SK-N-SH (cell line): ENCODE measurements around the gene NEMP1. TPM values are rescaled to one million over a fixed set of nuclear protein-coding genes. Genes with fewer than 3 reads are reported as not detected.

ENCODE experiments used
- CTCF ChIA-PET: fragments of 300-600, 350-600 bp; formaldehyde crosslinking; extraction: SDS; loops from one replicate; lab custom pipeline; 2021; lab: Yijun Ruan, JAX
- POLR2A ChIA-PET: fragments of 350-600 bp; sonication (Branson Sonifier 250); formaldehyde crosslinking; extraction: SDS; loops from one replicate; lab custom pipeline; 2020; ENCODE audit warnings: antibody characterized with exemption, inconsistent platforms; lab: Yijun Ruan, JAX
- DNase-seq: peaks from one replicate; pipeline ENCODE4 v3.0.0; 2012
- H2AFZ ChIP-seq: fragments of 200-600 bp; sonication (generic); 2 replicates; pipeline ENCODE4 v1.8.1; 2016; ENCODE audit warnings: antibody characterized with exemption, mild to moderate bottlenecking, low read depth
- H3F3A ChIP-seq: fragments of 200-600 bp; sonication (generic); replicated peaks from 2 replicates; pipeline ENCODE3; 2016; ENCODE audit warnings: antibody characterized with exemption, mild to moderate bottlenecking; ENCODE audit not compliant: insufficient read depth
- H3K27ac ChIP-seq, 2 experiments: fragments of 200-500 bp in 1 of 2; fragments of 200-600 bp in 1 of 2; sonication (Bioruptor generic) in 1 of 2; sonication (generic), shearing (Covaris generic) in 1 of 2; 2 replicates each; pipeline versions ENCODE4 v1.5.1 to v1.6.1; 2014 to 2016; ENCODE audit warnings: low read depth in 2 of 2, inconsistent platforms in 1 of 2, low read length in 1 of 2, mild to moderate bottlenecking in 1 of 2, mixed read lengths in 1 of 2
- H3K27me3 ChIP-seq: fragments of 200-600 bp; sonication (generic), shearing (Covaris generic); 2 replicates; pipeline ENCODE4 v1.6.1; 2016; ENCODE audit warnings: mixed run types; ENCODE audit not compliant: insufficient read depth
- H3K36me3 ChIP-seq, 2 experiments: fragments of 200-500 bp in 1 of 2; fragments of 200-600 bp in 1 of 2; sonication (Bioruptor generic) in 1 of 2; sonication (generic) in 1 of 2; replicated peaks in 1 of 2; 2 replicates each; pipeline versions ENCODE3 to v1.5.1; 2014 to 2016; ENCODE audit warnings: low read length in 1 of 2, mild to moderate bottlenecking in 1 of 2; ENCODE audit not compliant: insufficient read depth in 2 of 2, control insufficient read depth in 1 of 2
- H3K4me1 ChIP-seq, 2 experiments: fragments of 200-500 bp in 1 of 2; fragments of 200-600 bp in 1 of 2; sonication (Bioruptor generic) in 1 of 2; sonication (generic), shearing (Covaris generic) in 1 of 2; 2 replicates each; pipeline versions ENCODE4 v1.5.1 to v1.6.1; 2014 to 2016; ENCODE audit warnings: low read depth in 1 of 2, low read length in 1 of 2, mixed run types in 1 of 2; ENCODE audit not compliant: insufficient read depth in 2 of 2, control insufficient read depth in 1 of 2
- H3K4me2 ChIP-seq: fragments of 200-600 bp; sonication (generic), shearing (Covaris generic); 2 replicates; pipeline ENCODE4 v1.6.1; 2017; ENCODE audit warnings: mixed run types
- H3K4me3 ChIP-seq, 2 experiments: fragments of 200-500 bp in 1 of 2; fragments of 200-600 bp in 1 of 2; sonication (Bioruptor generic) in 1 of 2; sonication (generic), shearing (Covaris generic) in 1 of 2; 2 replicates each; pipeline versions ENCODE4 v1.5.1 to v1.8.1; 2014 to 2016; ENCODE audit warnings: low read depth in 2 of 2, inconsistent platforms in 1 of 2, low read length in 1 of 2, mild to moderate bottlenecking in 1 of 2, mixed read lengths in 1 of 2, moderate library complexity in 1 of 2
- H3K79me2 ChIP-seq: fragments of 200-600 bp; sonication (generic); 2 replicates; pipeline ENCODE4 v1.8.1; 2017; ENCODE audit warnings: mild to moderate bottlenecking; ENCODE audit not compliant: insufficient read depth
- H3K9ac ChIP-seq: fragments of 200-600 bp; sonication (generic); 2 replicates; pipeline ENCODE4 v1.6.1; 2017; ENCODE audit warnings: mixed run types
- H3K9me2 ChIP-seq: fragments of 200-600 bp; sonication (generic); 2 replicates; pipeline ENCODE4 v1.6.1; 2017; ENCODE audit warnings: mixed run types
- H3K9me3 ChIP-seq: fragments of 200-600 bp; sonication (generic); 2 replicates; pipeline ENCODE4 v1.6.1; 2017; ENCODE audit warnings: mixed run types, mild to moderate bottlenecking, moderate library complexity
- H4K20me1 ChIP-seq: fragments of 200-600 bp; sonication (generic); 2 replicates; pipeline ENCODE4 v1.6.1; 2017; ENCODE audit warnings: mild to moderate bottlenecking, mixed run types; ENCODE audit not compliant: insufficient read depth
- ELF1 ChIP-seq: IDR thresholded peaks from 2 replicates; pipeline ENCODE4 v1.4.0; 2012
- FOXJ3 ChIP-seq: sonication (generic); formaldehyde crosslinking; IDR thresholded peaks from 2 replicates; pipeline ENCODE4 v1.5.1; 2020; ENCODE audit warnings: mild to moderate bottlenecking, missing genetic modification reagents
- GATA2 ChIP-seq: sonication (generic); formaldehyde crosslinking; IDR thresholded peaks from 2 replicates; pipeline ENCODE4 v1.5.0; 2020; ENCODE audit warnings: mild to moderate bottlenecking, missing genetic modification reagents
- JUND ChIP-seq: IDR thresholded peaks from 2 replicates; pipeline ENCODE4 v1.4.0; 2012
- MEF2A ChIP-seq: IDR thresholded peaks from 2 replicates; pipeline ENCODE4 v1.4.0; 2012; ENCODE audit warnings: low read depth, borderline replicate concordance
- MXI1 ChIP-seq: IDR thresholded peaks from 2 replicates; pipeline ENCODE4 v1.6.1; 2012; ENCODE audit warnings: mild to moderate bottlenecking, low read depth, low read length, improper control_type of control experiment
- NFIC ChIP-seq: IDR thresholded peaks from 2 replicates; pipeline ENCODE4 v1.4.0; 2012; ENCODE audit warnings: borderline replicate concordance
- POLR2AphosphoS5 ChIP-seq: IDR thresholded peaks from 2 replicates; pipeline ENCODE4 v1.6.1; 2012; ENCODE audit warnings: low read depth, low read length
- RAD21 ChIP-seq: IDR thresholded peaks from 2 replicates; pipeline ENCODE4 v1.6.1; 2012; ENCODE audit warnings: mild to moderate bottlenecking, low read length
- RCOR1 ChIP-seq: fragments of 150-350 bp; IDR thresholded peaks from 2 replicates; pipeline ENCODE4 v1.6.1; 2017; ENCODE audit warnings: antibody characterized with exemption, low read length
- RFX5 ChIP-seq: IDR thresholded peaks from 2 replicates; pipeline ENCODE4 v1.6.1; 2012; ENCODE audit warnings: mild to moderate bottlenecking, improper control_type of control experiment, low read length
- RXRA ChIP-seq: IDR thresholded peaks from 2 replicates; pipeline ENCODE4 v1.4.0; 2012; ENCODE audit warnings: low read depth, mild to moderate bottlenecking, borderline replicate concordance
- SMC3 ChIP-seq: IDR thresholded peaks from 2 replicates; pipeline ENCODE4 v1.6.1; 2012; ENCODE audit warnings: low read depth, low read length, improper control_type of control experiment
- TCF12 ChIP-seq: IDR thresholded peaks from 2 replicates; pipeline ENCODE4 v1.4.0; 2012
- TEAD4 ChIP-seq: IDR thresholded peaks from 2 replicates; pipeline ENCODE4 v1.4.0; 2012; ENCODE audit warnings: mild to moderate bottlenecking, borderline replicate concordance; ENCODE audit not compliant: insufficient read depth
- WGBS: methylation state at CpG from one replicate; pipeline ENCODE4 v1.1.6; 2017; ENCODE audit warnings: low lambda C conversion rate; 5-methylcytosine and 5-hydroxymethylcytosine counted together
- polyA plus RNA-seq, 3 experiments: library from polyadenylated mRNA; depleted of rRNA; stranded (reverse); fragments of >200 nt; gene quantifications; 2 replicates each; pipeline ENCODE4 v1.2.3, GENCODE V29; 2012
- TF ChIP-seq, protein P1 (sequence below): fragments of 200-600 bp; sonication (generic); IDR thresholded peaks from 2 replicates; pipeline ENCODE4 v1.6.1; 2017; ENCODE audit warnings: antibody characterized with exemption, mild to moderate bottlenecking, moderate library complexity
- TF ChIP-seq, protein P2 (sequence below): IDR thresholded peaks from 2 replicates; pipeline ENCODE4 v1.4.0; 2012; ENCODE audit warnings: low read depth, borderline replicate concordance
- TF ChIP-seq, protein P3 (sequence below): IDR thresholded peaks from 2 replicates; pipeline ENCODE4; 2012

The NEMP1 gene
- polyA plus RNA-seq, 1 of the 3 experiments (the other 2 are of a cell fraction) = 6.2 TPM

DNA sequence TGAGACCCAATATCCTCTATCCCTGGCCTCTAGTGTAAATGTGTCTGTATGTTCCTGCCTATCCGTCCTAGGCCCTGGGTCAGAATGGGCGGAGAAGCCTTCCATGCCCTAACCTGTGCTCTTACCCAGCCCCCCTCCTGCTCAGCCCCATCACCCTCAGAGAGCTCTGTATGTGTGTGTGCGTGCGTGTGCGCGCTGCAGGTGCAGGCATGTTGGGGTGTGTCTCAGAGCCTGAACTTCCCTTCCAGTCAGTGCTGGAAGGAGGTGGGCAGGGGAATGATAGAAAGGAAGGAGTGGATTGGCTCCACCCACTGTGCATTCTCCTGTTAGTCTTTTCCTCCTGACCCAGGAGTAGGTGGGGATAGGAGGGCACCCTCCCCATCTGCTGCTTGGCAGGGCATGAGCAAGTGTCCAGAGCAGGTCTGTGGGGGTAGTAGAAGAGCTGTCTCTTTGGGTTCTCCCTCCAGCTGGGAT is 17.5 kb upstream of the NEMP1 start:
- H3K36me3 ChIP-seq = peaks cover 24 to 42% of the 10 kb centered on the region in 2 experiments
- peaks cover 27% of the 10 kb centered on the region for H4K20me1 ChIP-seq
- no peak overlapping the region for H3K4me2 ChIP-seq
- no peaks in the 10 kb centered on the region for H3K27me3 ChIP-seq
- H3K9me2 ChIP-seq = no peaks in the 10 kb centered on the region
- peaks cover 18% of the 10 kb centered on the region for H3K79me2 ChIP-seq
- no peak overlapping the region for H3K4me3 ChIP-seq
- no peak overlapping the region for H3K9ac ChIP-seq
- H2AFZ ChIP-seq = no peak overlapping the region
- TF ChIP-seq, protein P1, sequence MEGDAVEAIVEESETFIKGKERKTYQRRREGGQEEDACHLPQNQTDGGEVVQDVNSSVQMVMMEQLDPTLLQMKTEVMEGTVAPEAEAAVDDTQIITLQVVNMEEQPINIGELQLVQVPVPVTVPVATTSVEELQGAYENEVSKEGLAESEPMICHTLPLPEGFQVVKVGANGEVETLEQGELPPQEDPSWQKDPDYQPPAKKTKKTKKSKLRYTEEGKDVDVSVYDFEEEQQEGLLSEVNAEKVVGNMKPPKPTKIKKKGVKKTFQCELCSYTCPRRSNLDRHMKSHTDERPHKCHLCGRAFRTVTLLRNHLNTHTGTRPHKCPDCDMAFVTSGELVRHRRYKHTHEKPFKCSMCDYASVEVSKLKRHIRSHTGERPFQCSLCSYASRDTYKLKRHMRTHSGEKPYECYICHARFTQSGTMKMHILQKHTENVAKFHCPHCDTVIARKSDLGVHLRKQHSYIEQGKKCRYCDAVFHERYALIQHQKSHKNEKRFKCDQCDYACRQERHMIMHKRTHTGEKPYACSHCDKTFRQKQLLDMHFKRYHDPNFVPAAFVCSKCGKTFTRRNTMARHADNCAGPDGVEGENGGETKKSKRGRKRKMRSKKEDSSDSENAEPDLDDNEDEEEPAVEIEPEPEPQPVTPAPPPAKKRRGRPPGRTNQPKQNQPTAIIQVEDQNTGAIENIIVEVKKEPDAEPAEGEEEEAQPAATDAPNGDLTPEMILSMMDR = no peak
- TF ChIP-seq, protein P2, sequence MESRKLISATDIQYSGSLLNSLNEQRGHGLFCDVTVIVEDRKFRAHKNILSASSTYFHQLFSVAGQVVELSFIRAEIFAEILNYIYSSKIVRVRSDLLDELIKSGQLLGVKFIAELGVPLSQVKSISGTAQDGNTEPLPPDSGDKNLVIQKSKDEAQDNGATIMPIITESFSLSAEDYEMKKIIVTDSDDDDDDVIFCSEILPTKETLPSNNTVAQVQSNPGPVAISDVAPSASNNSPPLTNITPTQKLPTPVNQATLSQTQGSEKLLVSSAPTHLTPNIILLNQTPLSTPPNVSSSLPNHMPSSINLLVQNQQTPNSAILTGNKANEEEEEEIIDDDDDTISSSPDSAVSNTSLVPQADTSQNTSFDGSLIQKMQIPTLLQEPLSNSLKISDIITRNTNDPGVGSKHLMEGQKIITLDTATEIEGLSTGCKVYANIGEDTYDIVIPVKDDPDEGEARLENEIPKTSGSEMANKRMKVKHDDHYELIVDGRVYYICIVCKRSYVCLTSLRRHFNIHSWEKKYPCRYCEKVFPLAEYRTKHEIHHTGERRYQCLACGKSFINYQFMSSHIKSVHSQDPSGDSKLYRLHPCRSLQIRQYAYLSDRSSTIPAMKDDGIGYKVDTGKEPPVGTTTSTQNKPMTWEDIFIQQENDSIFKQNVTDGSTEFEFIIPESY = no peak
- TF ChIP-seq GATA2 (CRISPR knock-in tag) = no peak
- TF ChIP-seq SMC3 = no peak
- TF ChIP-seq JUND = no peak; the same call in 1 of the 2 replicates
- no peak for TF ChIP-seq FOXJ3 (CRISPR knock-in tag)
- no peak for TF ChIP-seq RAD21
- no peak for TF ChIP-seq TCF12
- no peak for TF ChIP-seq RXRA
- TF ChIP-seq, protein P3, sequence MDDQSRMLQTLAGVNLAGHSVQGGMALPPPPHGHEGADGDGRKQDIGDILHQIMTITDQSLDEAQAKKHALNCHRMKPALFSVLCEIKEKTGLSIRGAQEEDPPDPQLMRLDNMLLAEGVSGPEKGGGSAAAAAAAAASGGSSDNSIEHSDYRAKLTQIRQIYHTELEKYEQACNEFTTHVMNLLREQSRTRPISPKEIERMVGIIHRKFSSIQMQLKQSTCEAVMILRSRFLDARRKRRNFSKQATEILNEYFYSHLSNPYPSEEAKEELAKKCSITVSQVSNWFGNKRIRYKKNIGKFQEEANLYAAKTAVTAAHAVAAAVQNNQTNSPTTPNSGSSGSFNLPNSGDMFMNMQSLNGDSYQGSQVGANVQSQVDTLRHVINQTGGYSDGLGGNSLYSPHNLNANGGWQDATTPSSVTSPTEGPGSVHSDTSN = no peak
- TF ChIP-seq MEF2A = no peak
- TF ChIP-seq MXI1 = no peak
- no peak for TF ChIP-seq RCOR1
- TF ChIP-seq RFX5 = no peak
- TF ChIP-seq NFIC = no peak
- no peak for TF ChIP-seq ELF1
- no peak for TF ChIP-seq POLR2AphosphoS5
- TF ChIP-seq TEAD4 = no peak
- POLR2A ChIA-PET = interaction anchor here (1.3 kb wide), 1 partner anchor 17 kb away, joined by 3 read pairs; the partner anchor contains the start of gene NEMP1
- H3K9me3 ChIP-seq = no peaks in the 10 kb centered on the region
- H3F3A ChIP-seq = peaks cover 5% of the 10 kb centered on the region
- peaks cover 4 to 12% of the 10 kb centered on the region in 2 experiments; a peak in 2 of 4 replicates for H3K4me1 ChIP-seq
- CTCF ChIA-PET = interaction anchor here (0.9 to 23.2 kb wide), 6 partner anchors 16 to 88 kb away, joined by 4 to 339 read pairs (median 8); partner anchors contain the start of genes NEMP1 and STAT6
- WGBS = over 99% methylated on average over 6 of the region's 6 CpGs
- peak; percentile 10 for DNase-seq
- peak overlapping the region in 1 of 2 experiments; percentile 43; a peak in 1 of 4 replicates for H3K27ac ChIP-seq
